PC-9 (cell line): ENCODE data around the gene CD1D. TPM values are rescaled to one million over a fixed set of nuclear protein-coding genes. Genes with fewer than 3 reads are reported as not detected.

ENCODE experiments used
- BruUV-seq: library from RNA; stranded (reverse); fragments of 400-500 nt; replicated peaks from 2 replicates; lab custom pipeline; 2021; lab: Mats Ljungman, UMichigan
- CTCF ChIA-PET: fragments of 300-600 bp; sonication (Branson Sonifier 250); formaldehyde crosslinking; loops from one replicate; lab custom pipeline; 2022; ENCODE audit warnings: antibody characterized with exemption; lab: Charles Lee
- POLR2A ChIA-PET: fragments of 300-600 bp; sonication (Branson Sonifier 250); formaldehyde crosslinking; loops from one replicate; lab custom pipeline; 2022; ENCODE audit warnings: antibody characterized with exemption; ENCODE audit not compliant: unreplicated experiment; lab: Charles Lee
- DNase-seq, 2 experiments: peaks; one replicate each; pipeline versions ENCODE4 v3.0.0 to v3.0.0-alpha.2; 2015 to 2022; ENCODE audit warnings: mixed read lengths in 1 of 2
- H2AFZ ChIP-seq: fragments of 200-600 bp; sonication (generic); 2 replicates; pipeline ENCODE4 v1.8.1; 2017; ENCODE audit warnings: antibody characterized with exemption
- H3F3A ChIP-seq: fragments of 200-600 bp; sonication (generic); 2 replicates; pipeline ENCODE4 v1.8.1; 2017; ENCODE audit warnings: antibody characterized with exemption, mild to moderate bottlenecking, low read depth; ENCODE audit not compliant: insufficient read depth
- H3K27ac ChIP-seq: fragments of 200-600 bp; sonication (generic); 2 replicates; pipeline ENCODE4 v1.6.1; 2016; ENCODE audit warnings: mixed run types
- H3K27me3 ChIP-seq: fragments of 200-600 bp; sonication (generic); 2 replicates; pipeline ENCODE4 v1.6.1; 2016; ENCODE audit warnings: low read depth, mixed run types; ENCODE audit not compliant: insufficient read depth
- H3K36me3 ChIP-seq: fragments of 200-600 bp; sonication (generic); 2 replicates; pipeline ENCODE4 v1.6.1; 2016; ENCODE audit warnings: low read depth, mixed run types
- H3K4me1 ChIP-seq: fragments of 200-600 bp; sonication (generic); replicated peaks from 2 replicates; pipeline ENCODE4 v1.6.1; 2016; ENCODE audit warnings: mixed run types; ENCODE audit not compliant: insufficient read depth
- H3K4me2 ChIP-seq: fragments of 200-600 bp; sonication (generic); 2 replicates; pipeline ENCODE4 v1.6.1; 2017; ENCODE audit warnings: mixed run types
- H3K4me3 ChIP-seq: fragments of 200-600 bp; sonication (generic); 2 replicates; pipeline ENCODE4 v1.6.1; 2016; ENCODE audit warnings: mixed run types
- H3K79me2 ChIP-seq: fragments of 200-600 bp; sonication (generic); 2 replicates; pipeline ENCODE4 v1.6.1; 2017; ENCODE audit warnings: low read depth, mixed run types
- H3K9me2 ChIP-seq: fragments of 200-600 bp; sonication (generic); 2 replicates; pipeline ENCODE4 v1.8.1; 2017; ENCODE audit warnings: mild to moderate bottlenecking; ENCODE audit not compliant: insufficient read depth
- H3K9me3 ChIP-seq: fragments of 200-600 bp; sonication (generic); 2 replicates; pipeline ENCODE4 v1.8.1; 2016; ENCODE audit warnings: low read depth; ENCODE audit not compliant: insufficient read depth
- H4K20me1 ChIP-seq: fragments of 200-600 bp; sonication (generic); 2 replicates; pipeline ENCODE4 v1.8.1; 2017; ENCODE audit not compliant: insufficient read depth
- EZH2 ChIP-seq: fragments of 200-600 bp; sonication (generic); IDR thresholded peaks from 2 replicates; pipeline ENCODE4 v1.8.0; 2017; ENCODE audit warnings: antibody characterized with exemption, low read depth
- intact Hi-C: fragments of 100-400 bp; cut with micrococcal nuclease; formaldehyde crosslinking; loops from one replicate; pipeline ENCODE4 v1.10.0; 2022; ENCODE audit not compliant: unreplicated experiment
- total RNA-seq: library from RNA; stranded (reverse); gene quantifications from 2 replicates; pipeline ENCODE4 v1.2.3, GENCODE V29; 2021
- TF ChIP-seq, protein P1 (sequence below): fragments of 200-600 bp; sonication (generic); conservative IDR thresholded peaks from 2 replicates; pipeline ENCODE4 v1.6.1; 2017; ENCODE audit warnings: mixed run types, antibody characterized with exemption, mild to moderate bottlenecking, moderate library complexity

The CD1D gene
- total RNA-seq, 1 experiment from 2014 or later = not detected

- ChIA-PET POLR2A (no interaction called here), CTCF (interaction anchor here (0.6 kb wide), 1 partner anchor 1762 kb away, joined by 5 read pairs; no protein-coding TSS in a partner anchor)
- no TSS peak for BruUV-seq
- Histone ChIP-seq H3K27me3 (peaks cover 52% of the 10 kb centered on the region), H3K4me1 (no peaks in the 10 kb centered on the region), H3K79me2 (no peaks in the 10 kb centered on the region), H3F3A (no peaks in the 10 kb centered on the region), H3K36me3 (no peaks in the 10 kb centered on the region), H3K9me3 (no peaks in the 10 kb centered on the region), H3K4me2 (no peak overlapping the region), H3K4me3 (no peak overlapping the region), H3K9me2 (no peaks in the 10 kb centered on the region), H4K20me1 (no peaks in the 10 kb centered on the region), H3K27ac (no peak overlapping the region), H2AFZ (no peak overlapping the region)
- intact Hi-C loops = no loop called here
- DNase-seq = peak in 1 of 2 experiments; percentile 14
- TF ChIP-seq, protein P1, sequence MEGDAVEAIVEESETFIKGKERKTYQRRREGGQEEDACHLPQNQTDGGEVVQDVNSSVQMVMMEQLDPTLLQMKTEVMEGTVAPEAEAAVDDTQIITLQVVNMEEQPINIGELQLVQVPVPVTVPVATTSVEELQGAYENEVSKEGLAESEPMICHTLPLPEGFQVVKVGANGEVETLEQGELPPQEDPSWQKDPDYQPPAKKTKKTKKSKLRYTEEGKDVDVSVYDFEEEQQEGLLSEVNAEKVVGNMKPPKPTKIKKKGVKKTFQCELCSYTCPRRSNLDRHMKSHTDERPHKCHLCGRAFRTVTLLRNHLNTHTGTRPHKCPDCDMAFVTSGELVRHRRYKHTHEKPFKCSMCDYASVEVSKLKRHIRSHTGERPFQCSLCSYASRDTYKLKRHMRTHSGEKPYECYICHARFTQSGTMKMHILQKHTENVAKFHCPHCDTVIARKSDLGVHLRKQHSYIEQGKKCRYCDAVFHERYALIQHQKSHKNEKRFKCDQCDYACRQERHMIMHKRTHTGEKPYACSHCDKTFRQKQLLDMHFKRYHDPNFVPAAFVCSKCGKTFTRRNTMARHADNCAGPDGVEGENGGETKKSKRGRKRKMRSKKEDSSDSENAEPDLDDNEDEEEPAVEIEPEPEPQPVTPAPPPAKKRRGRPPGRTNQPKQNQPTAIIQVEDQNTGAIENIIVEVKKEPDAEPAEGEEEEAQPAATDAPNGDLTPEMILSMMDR = no peak
- TF ChIP-seq EZH2 = no peak
Observed at GRCh38 chr1:158145173-158145719, 35.4 kb upstream of the CD1D start.

- no peak for DNase-seq
- H2AFZ ChIP-seq = no peak overlapping the region
- H3K4me2 ChIP-seq = no peak overlapping the region
- H3K79me2 ChIP-seq = no peaks in the 10 kb centered on the region
- no peaks in the 10 kb centered on the region for H3K4me1 ChIP-seq
- H3K9me2 ChIP-seq = no peaks in the 10 kb centered on the region
- POLR2A ChIA-PET = no interaction called here
- no TSS peak for BruUV-seq
- intact Hi-C loops = no loop called here
- no peaks in the 10 kb centered on the region for H3F3A ChIP-seq
- no peak for TF ChIP-seq EZH2
- TF ChIP-seq, protein P1 = no peak
- H3K9me3 ChIP-seq = no peaks in the 10 kb centered on the region
- no peaks in the 10 kb centered on the region for H3K36me3 ChIP-seq
- peaks cover 53% of the 10 kb centered on the region for H3K27me3 ChIP-seq
- H3K27ac ChIP-seq = no peak overlapping the region
- no peak overlapping the region for H3K4me3 ChIP-seq
- no peaks in the 10 kb centered on the region for H4K20me1 ChIP-seq
- CTCF ChIA-PET = no interaction called here
Observed at GRCh38 chr1:158146165-158146564, 34.5 kb upstream of the CD1D start.

DNA sequence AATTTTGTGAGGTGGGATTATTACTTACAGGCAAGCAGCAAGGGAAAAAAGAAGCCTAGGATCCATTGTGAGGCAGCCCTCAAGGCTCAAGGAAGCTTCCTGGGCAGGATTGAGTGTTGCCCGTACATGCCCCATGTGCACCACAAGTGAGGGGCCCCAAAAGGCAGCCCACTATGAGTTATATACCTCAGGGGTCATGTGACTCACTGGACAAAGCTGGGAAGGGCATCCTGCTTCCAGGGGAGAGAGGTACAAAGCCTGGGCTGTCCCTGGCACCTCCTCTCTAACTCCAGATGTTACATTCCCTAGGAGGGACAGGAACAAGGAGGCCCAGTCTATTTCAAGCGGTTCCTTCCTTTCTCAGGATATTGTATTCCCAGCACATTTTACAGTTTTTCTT is 34.0 kb upstream of the CD1D start:
- Histone ChIP-seq H3K4me1 (no peaks in the 10 kb centered on the region), H3K4me2 (no peak overlapping the region)
- BruUV-seq = no TSS peak

More for the DNA sequence above, 34.0 kb upstream of the CD1D start:
- ChIA-PET CTCF (no interaction called here), POLR2A (no interaction called here)
- intact Hi-C loops = no loop called here
- DNase-seq = no peak
- no peak overlapping the region for H3K4me3 ChIP-seq
- H3F3A ChIP-seq = no peaks in the 10 kb centered on the region
- no peaks in the 10 kb centered on the region for H4K20me1 ChIP-seq
- no peaks in the 10 kb centered on the region for H3K36me3 ChIP-seq
- H3K27me3 ChIP-seq = peaks cover 51% of the 10 kb centered on the region
- no peak overlapping the region for H2AFZ ChIP-seq
- H3K27ac ChIP-seq = no peak overlapping the region
- TF ChIP-seq, protein P1 = no peak
- TF ChIP-seq EZH2 = no peak
- no peaks in the 10 kb centered on the region for H3K9me2 ChIP-seq
- H3K79me2 ChIP-seq = no peaks in the 10 kb centered on the region
- no peaks in the 10 kb centered on the region for H3K9me3 ChIP-seq
